Hematopoietic multipotent progenitor cell treated with erythropoietin and hydrocortisone succinate and interleukin-3 and kit ligand, for 6 days (in vitro differentiated cells): ENCODE data around the gene MAP9.
"Not testable (repeated sequence)": the region's sequence is repeated elsewhere in the genome, so short reads cannot be mapped to it uniquely, and the experiment has no call there.

ENCODE experiments used
- DNase-seq: peaks from one replicate; pipeline ENCODE4 v3.0.0-alpha.2; 2015

The MAP9 gene

GRCh38 chr4:155376387-155377268 is at the start of gene MAP9:
Gene MAP9, minus strand, starts transcription at chr4:155376965. Its CDS starts 1,115 bp downstream, at chr4:155375850.
- DNase-seq = peak; percentile 95

- not testable (repeated sequence) for DNase-seq
These were observed 48.0 kb upstream of the MAP9 start for GRCh38 chr4:155424778-155425177.

GRCh38 chr4:155423671-155424070 is 46.9 kb upstream of the MAP9 start:
- DNase-seq = no peak

GRCh38 chr4:155419266-155419665 is 42.5 kb upstream of the MAP9 start:
- DNase-seq = no peak

GRCh38 chr4:155415662-155416061 is 38.9 kb upstream of the MAP9 start:
- DNase-seq = no peak

- no peak for DNase-seq
These were observed 36.7 kb upstream of the MAP9 start for GRCh38 chr4:155413451-155413850.

GRCh38 chr4:155411546-155411945 is 34.8 kb upstream of the MAP9 start:
- DNase-seq = no peak

- no peak for DNase-seq
These were observed 32.0 kb upstream of the MAP9 start for GRCh38 chr4:155408796-155409195.

GRCh38 chr4:155407480-155407879 is 30.7 kb upstream of the MAP9 start:
- no peak for DNase-seq

GRCh38 chr4:155405059-155405458 is 28.3 kb upstream of the MAP9 start:
- DNase-seq = no peak

GRCh38 chr4:155403886-155404285 is 27.1 kb upstream of the MAP9 start:
- DNase-seq = peak; percentile 59

- DNase-seq = no peak
These were observed 26.2 kb upstream of the MAP9 start for GRCh38 chr4:155402941-155403340.

GRCh38 chr4:155400893-155401292 is 24.1 kb upstream of the MAP9 start:
- no peak for DNase-seq

- no peak for DNase-seq
These were observed 23.4 kb upstream of the MAP9 start for GRCh38 chr4:155399974-155400697.

- no peak for DNase-seq
These were observed 15.9 kb upstream of the MAP9 start for GRCh38 chr4:155392481-155393184.

GRCh38 chr4:155391932-155392331 is 15.2 kb upstream of the MAP9 start:
- no peak for DNase-seq

- no peak for DNase-seq
These were observed 11.4 kb upstream of the MAP9 start for GRCh38 chr4:155388162-155388561.

GRCh38 chr4:155383541-155383940 is 6.8 kb upstream of the MAP9 start:
- DNase-seq = peak; percentile 3

- peak; percentile 8 for DNase-seq
These were observed 511 bp upstream of the MAP9 start for GRCh38 chr4:155377276-155377675.

GRCh38 chr4:155371432-155372043 is 5.2 kb downstream of the MAP9 start:
- DNase-seq = peak; percentile 73

- no peak for DNase-seq
These were observed 9.2 kb downstream of the MAP9 start for GRCh38 chr4:155367608-155368007.

- peak; percentile 88 for DNase-seq
These were observed 22.7 kb downstream of the MAP9 start for GRCh38 chr4:155353923-155354540.

GRCh38 chr4:155342142-155342541 is 34.6 kb downstream of the MAP9 start:
- no peak for DNase-seq
